Stimulated activated effector memory CD8-positive, alpha-beta T cell treated with anti-CD3 and anti-CD28 coated beads, Interleukin-12 subunit alpha, Interleukin-12 subunit beta, amount 100 ng/mL, for 72 hours (primary cell): ENCODE data around the gene GUCY2C.
"Not testable (repeated sequence)": the region's sequence is repeated elsewhere in the genome, so short reads cannot be mapped to it uniquely, and the experiment has no call there.

Experiments used
- ATAC-seq: fragments of 150-1000 bp; cut with Tn5 transposase; 2 replicates; pipeline ENCODE4 v1.10.0; 2021
- DNase-seq, 2 donors: peaks; one replicate each; pipeline ENCODE4 v3.0.0; 2021 to 2022; ENCODE audit warnings: low spot score in 2 of 2
- H3K27ac Mint-ChIP-seq: one replicate; pipeline ENCODE4 v1.8.0; 2022; ENCODE audit warnings: mild to moderate bottlenecking, mixed read lengths
- H3K36me3 Mint-ChIP-seq: one replicate; pipeline ENCODE4 v1.8.0; 2022; ENCODE audit warnings: mild to moderate bottlenecking, mixed read lengths
- H3K4me1 Mint-ChIP-seq: one replicate; pipeline ENCODE4 v1.8.0; 2022; ENCODE audit warnings: mixed read lengths
- H3K4me3 Mint-ChIP-seq: one replicate; pipeline ENCODE4 v1.8.0; 2022; ENCODE audit warnings: mild to moderate bottlenecking, mixed read lengths
- H3K9me3 Mint-ChIP-seq: one replicate; pipeline ENCODE4 v1.8.0; 2022; ENCODE audit warnings: mixed read lengths

GUCY2C gene

GRCh38 chr12:14694970-14695369 lies 1.4 kb downstream of the GUCY2C start:
- Mint-ChIP-seq H3K27ac (no peak overlapping the region), H3K4me3 (no peak overlapping the region), H3K36me3 (no peaks in the 10 kb centered on the region), H3K9me3 (no peaks in the 10 kb centered on the region), H3K4me1 (no peaks in the 10 kb centered on the region)
- DNase-seq = no peak
- no peak for ATAC-seq

GRCh38 chr12:14694145-14694714 lies 2.2 kb downstream of the GUCY2C start:
- H3K4me1 Mint-ChIP-seq = no peaks in the 10 kb centered on the region
- H3K9me3 Mint-ChIP-seq = no peaks in the 10 kb centered on the region
- no peak overlapping the region for H3K27ac Mint-ChIP-seq
- no peaks in the 10 kb centered on the region for H3K36me3 Mint-ChIP-seq
- ATAC-seq (no peak), DNase-seq (no peak)
- no peak overlapping the region for H3K4me3 Mint-ChIP-seq

GRCh38 chr12:14693116-14693515 lies 3.3 kb downstream of the GUCY2C start:
- Mint-ChIP-seq H3K27ac (no peak overlapping the region), H3K36me3 (no peaks in the 10 kb centered on the region), H3K9me3 (no peaks in the 10 kb centered on the region), H3K4me3 (no peak overlapping the region), H3K4me1 (no peaks in the 10 kb centered on the region)
- no peak for DNase-seq
- no peak for ATAC-seq

- H3K4me3 Mint-ChIP-seq = no peak overlapping the region
- H3K4me1 Mint-ChIP-seq = no peaks in the 10 kb centered on the region
- no peaks in the 10 kb centered on the region for H3K9me3 Mint-ChIP-seq
- DNase-seq (no peak), ATAC-seq (no peak)
- no peaks in the 10 kb centered on the region for H3K36me3 Mint-ChIP-seq
- no peak overlapping the region for H3K27ac Mint-ChIP-seq
Measured at GRCh38 chr12:14691560-14691959, 4.8 kb downstream of the GUCY2C start.

GRCh38 chr12:14689996-14690395 lies 6.4 kb downstream of the GUCY2C start:
- Mint-ChIP-seq H3K9me3 (no peaks in the 10 kb centered on the region), H3K4me1 (no peaks in the 10 kb centered on the region), H3K4me3 (no peak overlapping the region), H3K36me3 (no peaks in the 10 kb centered on the region), H3K27ac (no peak overlapping the region)
- DNase-seq (no peak), ATAC-seq (no peak)

GRCh38 chr12:14689144-14689543 lies 7.3 kb downstream of the GUCY2C start:
- H3K4me3 Mint-ChIP-seq = no peak overlapping the region
- ATAC-seq (no peak), DNase-seq (no peak)
- H3K27ac Mint-ChIP-seq = no peak overlapping the region
- no peaks in the 10 kb centered on the region for H3K36me3 Mint-ChIP-seq
- H3K4me1 Mint-ChIP-seq = no peaks in the 10 kb centered on the region
- H3K9me3 Mint-ChIP-seq = no peaks in the 10 kb centered on the region

- not testable (repeated sequence) for DNase-seq, ATAC-seq, H3K36me3 Mint-ChIP-seq, H3K9me3 Mint-ChIP-seq, H3K4me3 Mint-ChIP-seq, H3K4me1 Mint-ChIP-seq, H3K27ac Mint-ChIP-seq
Measured at GRCh38 chr12:14682231-14682630, 14.2 kb downstream of the GUCY2C start.

- no peak for DNase-seq
- H3K4me1 Mint-ChIP-seq = no peaks in the 10 kb centered on the region
- ATAC-seq = peak; percentile 34
- no peak overlapping the region for H3K27ac Mint-ChIP-seq
- H3K9me3 Mint-ChIP-seq = no peaks in the 10 kb centered on the region
- no peak overlapping the region for H3K4me3 Mint-ChIP-seq
- no peaks in the 10 kb centered on the region for H3K36me3 Mint-ChIP-seq
Measured at GRCh38 chr12:14681625-14682024, 14.8 kb downstream of the GUCY2C start.

GRCh38 chr12:14681190-14681589 lies 15.2 kb downstream of the GUCY2C start:
- no peak overlapping the region for H3K27ac Mint-ChIP-seq
- ATAC-seq (no peak), DNase-seq (no peak)
- no peaks in the 10 kb centered on the region for H3K9me3 Mint-ChIP-seq
- no peak overlapping the region for H3K4me3 Mint-ChIP-seq
- H3K36me3 Mint-ChIP-seq = no peaks in the 10 kb centered on the region
- H3K4me1 Mint-ChIP-seq = no peaks in the 10 kb centered on the region

GRCh38 chr12:14678547-14679150 lies 17.8 kb downstream of the GUCY2C start:
- Mint-ChIP-seq H3K27ac (no peak overlapping the region), H3K4me1 (no peaks in the 10 kb centered on the region), H3K9me3 (no peaks in the 10 kb centered on the region), H3K36me3 (no peaks in the 10 kb centered on the region), H3K4me3 (no peak overlapping the region)
- no peak for ATAC-seq
- no peak for DNase-seq

- DNase-seq (no peak), ATAC-seq (no peak)
- no peaks in the 10 kb centered on the region for H3K9me3 Mint-ChIP-seq
- H3K4me1 Mint-ChIP-seq = peaks cover 5% of the 10 kb centered on the region
- no peak overlapping the region for H3K27ac Mint-ChIP-seq
- no peak overlapping the region for H3K4me3 Mint-ChIP-seq
- no peaks in the 10 kb centered on the region for H3K36me3 Mint-ChIP-seq
Measured at GRCh38 chr12:14668591-14668990, 27.8 kb downstream of the GUCY2C start.

GRCh38 chr12:14665354-14666348 lies 30.7 kb downstream of the GUCY2C start:
- DNase-seq (no peak), ATAC-seq (no peak)
- no peaks in the 10 kb centered on the region for H3K9me3 Mint-ChIP-seq
- no peak overlapping the region for H3K4me3 Mint-ChIP-seq
- no peaks in the 10 kb centered on the region for H3K36me3 Mint-ChIP-seq
- H3K27ac Mint-ChIP-seq = no peak overlapping the region
- peaks cover 5% of the 10 kb centered on the region for H3K4me1 Mint-ChIP-seq

GRCh38 chr12:14664434-14665023 lies 31.9 kb downstream of the GUCY2C start:
- peak; percentile 52 for ATAC-seq
- no peak overlapping the region for H3K27ac Mint-ChIP-seq
- no peak overlapping the region for H3K4me3 Mint-ChIP-seq
- no peak for DNase-seq
- H3K4me1 Mint-ChIP-seq = peaks cover 5% of the 10 kb centered on the region
- H3K9me3 Mint-ChIP-seq = no peaks in the 10 kb centered on the region
- H3K36me3 Mint-ChIP-seq = no peaks in the 10 kb centered on the region

GRCh38 chr12:14663002-14663401 lies 33.4 kb downstream of the GUCY2C start:
- no peak for ATAC-seq

GRCh38 chr12:14656846-14657245 lies 39.6 kb downstream of the GUCY2C start:
- Mint-ChIP-seq H3K4me3 (no peak overlapping the region), H3K4me1 (peaks cover 8% of the 10 kb centered on the region), H3K36me3 (no peaks in the 10 kb centered on the region), H3K27ac (no peak overlapping the region), H3K9me3 (no peaks in the 10 kb centered on the region)
- no peak for DNase-seq
- no peak for ATAC-seq

More at GRCh38 chr12:14663002-14663401, 33.4 kb downstream of the GUCY2C start:
- H3K4me1 Mint-ChIP-seq = peaks cover 5% of the 10 kb centered on the region
- no peak for DNase-seq
- H3K27ac Mint-ChIP-seq = no peak overlapping the region
- H3K4me3 Mint-ChIP-seq = no peak overlapping the region
- no peaks in the 10 kb centered on the region for H3K9me3 Mint-ChIP-seq
- no peaks in the 10 kb centered on the region for H3K36me3 Mint-ChIP-seq
